Forelimb muscle (tissue), 1 donor: ENCODE data around the gene RAB3IP. TPM values are rescaled to one million over a fixed set of nuclear protein-coding genes. Genes with fewer than 3 reads are reported as not detected.
"Not testable (repeated sequence)": the region's sequence is repeated elsewhere in the genome, so short reads cannot be mapped to it uniquely, and the experiment has no call there.

Experiments
- DNase-seq: peaks from one replicate; pipeline ENCODE4 v3.0.0-alpha.2; 2013; ENCODE audit warnings: low read depth
- polyA plus RNA-seq: library from polyadenylated mRNA; unstranded; fragments of 120-200 nt; gene quantifications from one replicate; pipeline ENCODE4 v1.2.1, GENCODE V29; 2013; ENCODE audit not compliant: insufficient read length

RAB3IP gene
- polyA plus RNA-seq, 1 donor = 9.2 TPM

DNA sequence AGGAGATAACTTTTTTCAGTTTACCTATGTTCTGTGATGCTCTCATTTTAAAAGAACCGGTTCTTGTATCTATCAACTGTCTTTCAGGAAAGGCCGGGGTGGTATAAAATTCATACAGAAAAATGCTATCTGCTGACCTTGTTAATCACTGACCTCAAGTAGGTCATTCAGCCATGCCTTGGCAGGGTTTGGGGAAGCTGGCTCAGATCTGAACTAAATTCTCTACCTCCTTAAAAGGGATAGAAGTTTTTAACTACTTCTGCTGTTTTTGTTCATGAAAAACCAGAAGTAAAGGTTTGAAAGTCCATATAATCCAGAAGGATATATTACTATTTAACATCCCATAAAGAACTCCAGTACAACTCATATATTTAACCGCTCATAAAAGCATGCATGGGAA lies 96.4 kb downstream of the RAB3IP start:
- DNase-seq = no peak

DNA sequence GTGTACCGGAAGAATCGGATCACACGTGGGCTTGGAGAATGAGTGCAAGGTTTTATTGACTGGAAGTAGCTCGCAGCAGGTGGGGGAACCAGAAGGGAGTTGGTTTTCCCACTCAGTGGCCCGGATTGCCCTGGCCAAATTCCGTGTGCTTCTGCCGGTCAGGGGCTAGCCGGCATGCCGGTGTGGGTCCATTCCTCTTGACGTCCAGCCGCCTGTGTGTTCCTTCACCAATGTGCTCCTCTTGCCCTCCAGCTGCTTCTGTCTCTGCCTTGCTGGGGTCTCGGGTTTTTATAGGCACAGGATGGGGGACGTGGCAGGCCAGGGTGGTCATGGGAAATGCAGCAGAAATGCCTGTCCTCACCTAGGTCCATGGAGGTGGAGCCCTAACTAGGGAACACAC lies 97.4 kb downstream of the RAB3IP start:
- DNase-seq = no peak

DNA sequence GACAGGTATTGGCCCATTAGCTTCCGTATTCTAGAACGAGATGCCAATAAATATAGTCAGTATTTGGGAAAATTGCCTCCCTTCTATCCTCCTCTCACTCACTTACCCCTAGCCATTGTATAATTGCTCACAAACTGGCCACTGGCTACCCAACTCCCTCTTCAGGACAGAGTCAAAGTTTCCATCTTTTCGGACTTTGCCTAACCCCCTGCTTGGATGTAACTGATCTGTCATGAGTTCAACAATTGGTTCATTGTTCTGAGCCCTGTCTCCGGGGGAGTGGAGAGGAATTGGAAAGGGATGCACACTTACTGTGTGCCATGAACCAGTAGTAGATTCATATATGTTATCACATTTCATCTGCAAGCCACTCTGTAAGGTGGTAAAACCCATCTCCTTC lies 98.5 kb downstream of the RAB3IP start:
- DNase-seq = no peak

DNA sequence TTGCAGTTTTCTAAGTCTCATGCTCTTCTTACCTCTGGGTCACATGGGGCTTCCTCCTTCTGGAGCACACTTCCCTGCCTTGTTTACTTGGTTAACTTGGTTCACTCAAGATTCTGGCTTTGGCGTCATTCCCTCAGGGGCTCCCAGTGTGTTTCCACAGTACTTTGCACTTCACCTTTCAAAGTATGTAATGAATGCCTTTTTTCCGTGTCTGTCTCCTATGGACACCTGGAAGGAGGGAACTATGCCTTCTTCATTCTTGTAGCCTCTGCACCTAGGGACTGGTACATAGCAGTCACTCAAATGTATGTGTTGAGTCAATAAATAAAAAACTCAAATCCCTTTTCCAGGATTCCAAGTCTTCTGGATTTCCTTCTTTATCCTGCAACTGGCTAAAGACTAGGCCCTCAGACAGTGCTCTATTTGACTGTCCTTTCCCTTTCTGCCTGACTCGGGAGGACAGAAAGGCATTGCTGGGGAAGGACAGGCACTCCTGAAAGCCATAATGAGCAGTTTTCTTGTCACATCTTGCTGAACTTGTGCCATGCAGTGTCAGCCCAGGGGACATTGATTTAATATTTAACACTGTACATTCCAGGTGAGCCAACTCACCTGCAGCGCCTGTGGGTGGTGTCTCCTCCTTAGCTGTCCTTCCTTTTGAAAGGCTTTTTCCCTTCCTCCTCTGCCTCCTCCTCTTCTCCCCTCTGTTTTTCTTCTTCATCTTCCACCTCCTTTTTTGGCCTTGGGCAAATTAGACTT lies 99.2 kb downstream of the RAB3IP start:
- DNase-seq = no peak

DNA sequence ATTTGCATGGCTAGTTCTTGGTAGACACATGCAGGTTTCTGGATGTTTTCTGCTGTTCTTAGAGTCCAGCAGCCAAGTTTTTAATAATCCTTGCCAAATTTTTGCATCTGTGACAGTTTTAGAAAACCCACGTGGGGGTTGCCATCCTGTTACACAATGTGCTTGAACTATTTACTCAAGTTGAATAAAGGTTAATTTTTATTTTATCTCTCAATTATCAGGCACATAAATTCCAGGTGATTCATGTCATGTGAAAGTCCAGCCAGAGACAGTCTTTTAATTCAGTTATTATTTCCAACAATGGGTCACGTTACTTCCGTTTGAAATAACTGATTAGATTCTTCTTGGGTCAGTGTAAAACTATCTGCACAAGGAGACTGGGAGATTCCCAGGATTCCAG lies 102.1 kb downstream of the RAB3IP start:
- DNase-seq = no peak

DNA sequence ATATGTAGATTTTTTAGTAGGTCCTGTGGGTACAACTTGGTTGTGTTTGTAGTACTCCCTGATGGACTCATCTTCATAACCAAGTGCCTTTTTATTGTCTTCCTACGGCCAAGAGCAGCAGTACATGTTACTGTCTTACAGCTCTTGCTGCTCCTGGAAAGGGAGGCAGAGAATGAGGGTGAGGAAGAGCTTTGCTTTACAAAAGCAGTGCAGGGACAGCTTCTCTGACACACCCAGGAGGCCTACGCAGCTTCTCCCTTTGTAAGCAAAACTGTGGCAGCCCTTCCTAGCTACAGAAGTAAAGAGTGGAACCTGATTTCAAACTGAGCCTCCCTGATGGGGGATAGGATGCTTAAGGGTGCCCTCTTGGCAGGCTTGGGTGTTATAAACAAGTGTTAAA lies 104.9 kb downstream of the RAB3IP start:
- DNase-seq = no peak

DNA sequence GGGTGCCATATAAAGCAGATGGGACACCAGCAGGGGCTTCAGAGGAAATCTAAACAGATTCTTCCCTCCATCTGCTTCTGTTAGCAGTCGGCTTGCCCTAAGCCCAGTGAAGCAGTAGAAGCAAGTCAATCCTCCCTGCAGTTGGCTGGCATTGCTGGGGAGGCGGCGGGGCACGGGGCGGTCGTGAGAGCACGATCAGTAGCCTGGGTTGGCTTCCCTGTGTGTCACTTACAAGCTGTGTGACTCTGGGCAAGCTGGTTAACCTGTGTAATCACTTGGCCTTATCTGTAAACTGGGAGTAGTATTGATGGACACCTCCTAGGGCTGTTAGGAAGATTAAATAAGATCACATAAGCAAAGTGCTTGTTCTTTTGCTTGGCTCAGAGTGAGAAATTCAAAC lies 105.8 kb downstream of the RAB3IP start:
- no peak for DNase-seq

DNA sequence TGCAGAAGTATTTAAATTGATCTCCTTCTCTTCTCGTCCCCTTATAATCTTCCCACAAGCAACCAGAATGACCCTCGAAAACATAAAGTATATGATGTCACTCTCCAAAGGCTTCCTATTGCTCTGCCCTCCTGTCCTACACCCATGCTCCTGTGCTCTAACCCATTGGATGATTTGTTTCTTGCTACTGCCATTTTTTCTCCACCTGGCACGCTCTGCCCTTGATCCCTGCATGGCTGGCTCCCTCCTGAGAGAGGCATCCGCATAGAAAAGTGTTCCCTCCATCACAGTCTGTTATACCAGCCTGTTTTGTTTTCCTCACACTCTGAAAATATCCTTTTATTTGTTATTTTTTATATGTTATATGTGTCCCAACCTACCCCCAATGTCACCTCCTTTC lies 106.2 kb downstream of the RAB3IP start:
- no peak for DNase-seq

DNA sequence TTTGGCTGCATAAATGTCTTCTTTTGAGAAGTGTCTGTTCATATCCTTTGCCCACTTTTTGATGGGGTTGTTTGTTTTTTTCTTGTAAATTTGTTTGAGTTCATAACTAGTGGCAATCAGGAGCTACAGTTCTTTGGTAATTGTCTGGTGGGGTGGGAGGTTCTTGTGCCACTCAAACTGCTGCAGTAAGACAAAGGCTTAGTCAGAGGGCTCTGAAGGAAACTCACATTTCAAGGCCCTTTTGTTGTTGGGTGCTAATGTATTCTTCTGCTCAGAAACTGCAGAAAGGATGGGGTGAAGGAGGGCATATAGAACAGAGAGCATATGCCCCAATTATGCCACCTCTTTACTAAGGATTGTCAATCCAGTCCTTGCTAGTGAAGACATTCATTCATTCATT lies 108.3 kb downstream of the RAB3IP start:
- DNase-seq = no peak

DNA sequence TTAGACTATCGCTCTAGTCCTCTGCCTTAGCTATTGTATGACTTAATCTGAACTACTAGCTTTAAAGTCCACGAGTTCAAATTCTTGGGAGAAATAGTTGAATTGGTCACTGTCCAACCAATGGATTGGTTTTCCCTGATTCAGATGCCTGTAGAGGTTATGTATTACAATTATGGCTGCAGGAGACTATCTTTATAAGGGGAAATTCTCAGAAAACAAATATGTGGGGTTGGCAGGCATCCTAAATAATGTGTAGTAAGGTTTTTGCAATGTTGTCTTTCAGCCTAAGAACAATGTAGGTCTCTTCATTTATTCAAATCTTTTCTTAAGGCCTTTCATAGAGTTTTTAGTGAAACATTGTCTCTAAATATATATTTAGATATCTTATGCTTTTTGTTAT lies 113.3 kb downstream of the RAB3IP start:
- no peak for DNase-seq

DNA sequence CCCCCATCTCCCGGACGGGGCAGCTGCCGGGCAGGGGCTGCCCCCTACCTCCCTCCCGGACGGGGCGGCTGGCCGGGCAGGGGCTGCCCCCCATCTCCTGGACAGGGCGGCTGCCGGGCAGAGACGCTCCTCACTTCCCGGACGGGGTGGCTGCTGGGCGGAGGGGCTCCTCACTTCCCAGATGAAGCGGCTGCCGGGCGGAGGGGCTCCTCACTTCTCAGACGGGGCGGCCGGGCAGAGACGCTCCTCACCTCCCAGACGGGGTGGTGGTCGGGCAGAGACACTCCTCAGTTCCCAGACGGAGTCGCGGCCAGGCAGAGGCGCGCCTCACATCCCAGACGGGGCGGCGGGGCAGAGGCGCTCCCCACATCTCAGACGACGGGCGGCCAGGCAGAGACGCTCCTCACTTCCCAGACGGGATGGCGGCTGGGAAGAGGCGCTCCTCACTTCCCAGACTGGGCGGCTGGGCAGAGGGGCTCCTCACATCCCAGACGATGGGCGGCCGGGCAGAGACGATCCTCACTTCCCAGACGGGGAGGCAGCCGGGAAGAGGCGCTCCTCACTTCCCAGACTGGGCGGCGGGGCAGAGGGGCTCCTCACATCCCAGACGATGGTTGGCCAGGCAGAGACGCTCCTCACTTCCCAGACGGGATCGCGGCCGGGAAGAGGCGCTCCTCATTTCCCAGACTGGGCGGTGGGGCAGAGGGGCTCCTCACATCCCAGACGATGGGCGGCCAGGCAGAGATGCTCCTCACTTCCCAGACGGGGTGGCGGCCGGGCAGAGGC lies 114.7 kb downstream of the RAB3IP start:
- DNase-seq = not testable (repeated sequence)

DNA sequence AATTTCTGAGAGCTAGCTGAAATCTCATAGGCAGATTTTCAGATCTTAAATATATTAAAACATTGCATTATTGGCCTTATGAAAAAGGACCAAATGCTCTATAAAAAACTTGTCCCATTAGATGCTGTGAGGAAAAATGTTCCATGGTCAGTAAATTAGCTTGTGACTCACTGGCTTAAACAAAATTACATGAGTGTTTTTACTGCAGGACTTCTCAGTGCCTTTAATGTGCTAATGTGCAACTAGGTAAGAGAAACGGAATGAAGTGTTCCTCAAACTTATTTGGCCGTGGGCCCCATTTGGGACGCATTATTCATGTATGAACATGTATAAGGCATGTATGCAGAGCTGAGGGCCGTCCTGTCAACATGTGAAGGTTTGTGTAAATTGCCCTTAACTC lies 128.0 kb downstream of the RAB3IP start:
- DNase-seq = no peak

DNA sequence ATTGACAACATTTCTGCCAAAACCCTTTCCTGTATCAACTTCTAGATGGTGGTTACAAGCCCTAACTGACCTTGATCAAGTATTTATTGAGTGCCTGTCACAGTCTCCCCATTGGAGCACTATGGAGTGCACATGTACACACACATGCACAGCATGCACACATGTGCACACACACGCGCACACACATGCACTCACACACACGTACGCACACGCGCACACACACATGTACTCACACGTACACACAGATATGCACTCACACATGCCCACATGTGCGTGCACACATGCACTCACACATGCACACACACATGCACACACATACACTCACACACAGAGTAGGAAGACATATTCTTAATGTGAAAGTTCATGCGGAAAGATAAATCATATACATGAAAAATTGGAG lies 130.0 kb downstream of the RAB3IP start:
- DNase-seq = no peak

DNA sequence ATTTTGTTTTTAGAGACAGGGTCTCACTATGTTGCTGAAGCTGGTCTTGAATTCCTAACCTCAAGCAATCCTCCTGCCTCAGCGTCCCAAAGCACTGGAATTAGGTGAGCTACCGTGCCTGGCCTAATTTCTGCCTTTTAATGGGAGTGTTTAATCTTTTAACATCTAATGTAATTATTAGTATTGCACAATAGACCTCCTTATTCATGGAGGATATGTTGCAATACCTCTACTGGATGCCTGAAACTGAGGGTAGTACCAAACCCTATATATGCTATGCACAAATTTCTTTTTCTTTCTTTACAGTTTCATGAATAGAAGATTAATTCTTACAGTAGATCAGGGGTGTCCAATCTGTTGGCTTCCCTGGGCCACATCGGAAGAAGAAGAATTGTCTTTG lies 134.1 kb downstream of the RAB3IP start:
- DNase-seq = no peak

Other genes starting within 250 kb of the RAB3IP start
- 185 TPM for gene CCT2, start 153.4 kb upstream of the RAB3IP start, polyA plus RNA-seq
- gene LRRC10, start 128.0 kb upstream of the RAB3IP start, polyA plus RNA-seq = 0.05 TPM
- gene BEST3, start 39.6 kb upstream of the RAB3IP start, polyA plus RNA-seq = 55.5 TPM
- 0.25 TPM for gene MYRFL, start 86.4 kb downstream of the RAB3IP start, polyA plus RNA-seq